Measurements from ENCODE around the gene AFMID. TPM values are rescaled to one million over a fixed set of nuclear protein-coding genes. Genes with fewer than 3 reads are reported as not detected.

The AFMID gene
- total RNA-seq, 1 donor from 2014 or later, result 47.6 TPM

GRCh38 chr17:78256707-78257591 lies 69.8 kb downstream of the AFMID start:
- Histone ChIP-seq H3K4me1 (peaks cover 21% of the 10 kb centered on the region), H3K4me3 (no peak overlapping the region), H3K36me3 (no peaks in the 10 kb centered on the region), H3K9me3 (no peaks in the 10 kb centered on the region), H3K27me3 (no peaks in the 10 kb centered on the region), H3K27ac (no peak overlapping the region)
- intact Hi-C loops (cut with DNase I), result loop anchor here (10.0 kb wide), 1 partner anchor 168 kb away; no protein-coding TSS in a partner anchor
- DNase-seq (ENCODE audit: extremely low spot score in 2 of 2), result no peak
- no peak for TF ChIP-seq POLR2AphosphoS5 (IDR thresholded peaks at IDR 0.05; ENCODE audit: insufficient read depth in 1 of 2, low read depth in 1 of 2)
- TF ChIP-seq CTCF (IDR thresholded peaks at IDR 0.05), result no peak

Small RNA genes lying within 50 kb of the gene (small RNA-seq; reads per million reads assigned to genes)
- not detected for gene AC087645.1

Other genes starting within 250 kb of the AFMID start
- gene TNRC6C, start 228.7 kb upstream of the AFMID start, total RNA-seq, result 14.7 TPM
- gene TMC6, start 58.6 kb upstream of the AFMID start, total RNA-seq, result 64.8 TPM
- gene TMC8, start 56.6 kb upstream of the AFMID start, total RNA-seq, result 24.6 TPM
- not detected for gene C17orf99, start 41.0 kb upstream of the AFMID start, total RNA-seq
- 82.3 TPM for gene SYNGR2, start 18.8 kb upstream of the AFMID start, total RNA-seq
- 3.7 TPM for gene TK1, start 310 bp upstream of the AFMID start, total RNA-seq
- 3.4 TPM for gene BIRC5, start 26.9 kb downstream of the AFMID start, total RNA-seq
- gene TMEM235, start 44.3 kb downstream of the AFMID start, total RNA-seq, result not detected
- 173 TPM for gene SOCS3, start 172.7 kb downstream of the AFMID start, total RNA-seq
- gene PGS1, start 191.3 kb downstream of the AFMID start, total RNA-seq, result 35.6 TPM